AML-193 (cell line): Measurements from ENCODE around the gene SLIT1.

ENCODE experiments used
- DNase-seq, 2 experiments: peaks; one replicate each; lab custom pipeline; 2025; lab: John Stamatoyannopoulos, UW

SLIT1 gene

GRCh38 chr10:97063983-97064837, 121.5 kb downstream of the SLIT1 start:
- DNase-seq: no peak

DNA sequence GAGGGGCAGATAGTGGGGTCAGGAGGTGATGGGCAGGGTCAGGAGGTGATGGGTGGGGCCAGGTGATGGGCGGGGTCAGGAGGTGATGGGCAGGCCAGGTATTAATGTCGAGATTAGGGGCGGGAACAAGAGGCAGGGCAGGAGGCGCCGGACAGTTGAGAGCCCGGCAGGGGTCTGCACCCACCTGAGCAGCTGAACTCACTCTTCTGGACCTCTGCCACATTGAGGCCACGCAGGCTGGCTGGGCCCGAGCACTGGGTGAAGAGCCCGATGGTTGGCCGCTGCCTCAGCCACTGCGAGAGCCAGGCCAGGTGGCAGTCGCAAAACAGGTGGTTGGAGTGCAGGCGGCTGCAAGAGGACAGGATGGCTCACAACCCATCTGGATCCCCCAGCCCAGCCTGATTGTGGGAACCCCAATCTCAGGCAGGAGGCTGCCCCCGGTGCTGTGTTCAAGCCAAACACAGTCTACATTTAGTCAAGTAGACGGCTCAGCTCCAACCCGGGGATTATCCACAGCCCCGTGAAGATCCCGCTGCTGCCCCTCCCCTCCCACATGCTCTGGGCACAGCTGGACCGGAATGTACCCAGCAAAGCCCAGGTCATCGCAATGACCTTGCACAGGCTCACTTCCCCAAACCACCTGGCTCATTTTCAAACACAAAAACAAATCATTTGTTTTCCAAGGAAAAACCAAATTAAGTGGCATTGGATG, 122.3 kb downstream of the SLIT1 start:
- DNase-seq: no peak

DNA sequence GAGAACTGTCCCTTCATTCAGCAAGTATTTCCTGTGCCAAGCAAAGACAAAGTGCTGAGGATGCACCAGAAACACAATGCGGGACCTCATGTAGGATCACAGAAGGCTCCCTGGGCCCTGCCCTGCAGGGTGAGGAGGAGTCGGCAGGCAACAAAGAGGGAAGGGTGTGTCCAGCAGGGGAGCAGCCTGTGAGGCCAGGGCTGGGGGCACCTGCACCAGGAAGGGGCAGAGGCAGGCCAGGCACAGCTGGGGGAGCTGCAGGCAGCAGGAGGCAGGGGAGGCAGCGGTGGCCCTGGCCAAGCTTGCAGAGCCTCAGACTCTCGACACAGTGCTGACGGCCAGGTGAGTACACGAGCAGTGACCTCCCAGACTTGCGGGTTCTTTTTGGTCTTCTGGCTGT, 123.3 kb downstream of the SLIT1 start:
- DNase-seq: no peak

- no peak for DNase-seq
Measured at GRCh38 chr10:97062046-97062445, 123.7 kb downstream of the SLIT1 start.

- DNase-seq: no peak
Measured at GRCh38 chr10:97061423-97061822, 124.3 kb downstream of the SLIT1 start.

- no peak for DNase-seq
Measured at GRCh38 chr10:97060441-97061084, 125.2 kb downstream of the SLIT1 start.

DNA sequence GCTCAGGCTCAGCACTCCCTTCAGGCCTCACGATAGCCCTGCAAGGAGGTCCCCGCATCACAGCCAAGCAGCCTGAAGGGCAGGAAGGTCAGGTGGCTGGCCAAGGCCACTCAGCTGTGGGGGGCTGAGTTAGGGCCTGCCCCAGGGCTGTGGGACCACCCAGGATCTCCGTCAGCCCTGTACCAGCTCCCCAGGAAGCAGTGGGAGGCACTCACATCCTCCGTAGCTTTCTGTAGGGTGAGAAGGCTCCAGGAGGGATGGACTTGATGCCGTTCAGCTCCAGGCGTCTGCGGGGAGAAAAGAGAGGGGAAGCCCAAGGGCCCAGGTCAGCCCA, 125.9 kb downstream of the SLIT1 start:
- DNase-seq: no peak

- DNase-seq: no peak
Measured at GRCh38 chr10:97059006-97059871, 126.5 kb downstream of the SLIT1 start.

GRCh38 chr10:97058521-97058920, 127.2 kb downstream of the SLIT1 start:
- DNase-seq: no peak

- DNase-seq: no peak
Measured at GRCh38 chr10:97057491-97058235, 128.1 kb downstream of the SLIT1 start.

DNA sequence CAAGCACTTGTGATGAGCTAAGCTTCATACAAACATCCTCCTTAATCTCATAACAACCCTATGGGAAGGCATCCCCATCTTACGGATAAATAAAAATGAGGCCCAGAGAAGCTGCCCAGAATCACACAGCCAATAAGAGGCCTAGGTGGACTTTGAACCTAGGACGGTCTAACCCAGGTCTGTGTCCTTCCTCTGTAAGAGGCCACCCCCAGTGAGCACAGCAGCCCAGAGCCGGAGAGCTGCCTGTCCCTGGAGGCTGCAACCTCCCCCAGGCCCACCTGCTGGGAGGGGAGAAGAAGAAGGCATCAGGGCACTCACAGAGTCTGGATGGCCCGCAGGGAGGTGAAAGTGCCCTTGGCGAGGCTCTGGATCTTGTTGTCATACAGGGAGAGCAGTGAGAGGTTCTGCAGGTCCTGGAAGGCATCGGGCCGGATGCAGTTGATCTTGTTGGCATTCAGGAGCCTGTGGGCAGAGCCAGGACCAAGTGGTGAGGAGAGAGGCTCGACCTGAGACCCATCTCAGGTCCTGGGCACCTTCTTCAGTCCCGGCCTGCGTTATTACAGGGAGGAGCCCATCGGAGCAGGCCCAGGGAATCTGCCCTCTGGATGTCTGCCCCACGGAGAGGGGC, 129.6 kb downstream of the SLIT1 start:
- DNase-seq: no peak

GRCh38 chr10:97053276-97053675, 132.5 kb downstream of the SLIT1 start:
- DNase-seq: no peak

- DNase-seq: no peak
Measured at GRCh38 chr10:97050956-97051496, 134.7 kb downstream of the SLIT1 start.

DNA sequence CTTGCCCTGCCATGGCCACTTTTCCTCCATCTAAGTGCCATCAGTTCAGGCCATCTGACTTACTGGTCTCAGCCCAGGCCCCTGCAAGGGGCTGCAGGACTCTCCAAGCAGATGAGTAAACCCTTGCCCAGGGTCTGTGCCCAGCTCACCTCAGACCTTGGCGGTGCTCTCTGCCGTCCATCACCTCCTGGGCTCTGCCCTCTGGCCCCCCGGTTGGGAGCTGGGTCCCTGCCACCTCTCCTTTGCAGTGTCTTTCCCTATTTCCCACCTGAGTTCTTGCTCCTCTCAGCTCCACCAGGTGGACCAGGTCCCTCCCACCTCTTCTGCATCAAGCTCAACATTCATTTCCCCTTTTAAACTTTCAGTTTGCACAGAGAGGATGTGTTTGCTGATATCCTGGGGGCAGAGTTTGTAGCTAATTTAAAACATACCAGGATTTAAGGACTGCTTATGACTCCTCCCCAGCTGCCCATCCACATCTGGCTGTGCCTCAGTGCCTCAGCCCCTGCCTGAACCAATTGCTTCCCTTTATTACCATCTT, 135.5 kb downstream of the SLIT1 start:
- DNase-seq: no peak

GRCh38 chr10:97049670-97050069, 136.1 kb downstream of the SLIT1 start:
- no peak for DNase-seq

DNA sequence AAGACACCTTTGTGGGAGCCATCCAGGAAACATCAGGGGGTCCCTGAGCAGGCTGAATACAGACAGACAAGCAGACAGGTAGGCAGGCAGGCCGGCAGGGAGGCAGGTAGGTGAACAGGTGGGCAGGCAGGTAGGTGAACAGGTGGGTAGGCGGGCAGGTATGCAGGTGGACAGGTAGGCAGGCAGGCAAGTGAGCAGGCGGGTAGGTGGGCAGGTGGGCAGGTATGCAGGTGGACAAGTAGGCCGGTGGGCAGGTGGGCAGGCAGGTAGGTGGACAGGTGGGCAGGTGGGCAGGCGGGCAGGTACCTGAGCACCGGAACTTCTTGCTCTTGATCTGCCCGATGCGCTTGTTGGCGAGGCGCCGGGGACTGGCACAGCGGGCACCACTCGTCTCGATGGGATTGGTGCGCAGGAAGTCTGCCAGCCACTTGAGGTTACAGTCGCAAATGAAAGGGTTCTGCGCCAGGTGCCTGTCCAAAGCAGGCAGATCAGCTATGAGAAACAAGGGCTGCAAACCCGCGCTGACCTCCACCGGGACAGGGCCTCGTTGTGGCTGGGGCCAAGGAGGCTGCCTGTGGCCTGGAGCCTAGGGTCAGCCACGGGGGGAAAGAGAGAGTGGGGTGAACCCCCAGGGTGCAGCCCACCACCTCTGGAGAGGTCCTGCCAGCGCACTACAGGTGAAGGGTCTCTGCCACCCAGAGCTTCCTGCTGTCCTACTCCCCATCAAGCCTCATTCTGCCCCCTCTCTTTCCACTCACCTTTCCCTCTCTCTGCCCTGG, 136.9 kb downstream of the SLIT1 start:
- no peak for DNase-seq

- no peak for DNase-seq
Measured at GRCh38 chr10:97047788-97048187, 138.0 kb downstream of the SLIT1 start.

DNA sequence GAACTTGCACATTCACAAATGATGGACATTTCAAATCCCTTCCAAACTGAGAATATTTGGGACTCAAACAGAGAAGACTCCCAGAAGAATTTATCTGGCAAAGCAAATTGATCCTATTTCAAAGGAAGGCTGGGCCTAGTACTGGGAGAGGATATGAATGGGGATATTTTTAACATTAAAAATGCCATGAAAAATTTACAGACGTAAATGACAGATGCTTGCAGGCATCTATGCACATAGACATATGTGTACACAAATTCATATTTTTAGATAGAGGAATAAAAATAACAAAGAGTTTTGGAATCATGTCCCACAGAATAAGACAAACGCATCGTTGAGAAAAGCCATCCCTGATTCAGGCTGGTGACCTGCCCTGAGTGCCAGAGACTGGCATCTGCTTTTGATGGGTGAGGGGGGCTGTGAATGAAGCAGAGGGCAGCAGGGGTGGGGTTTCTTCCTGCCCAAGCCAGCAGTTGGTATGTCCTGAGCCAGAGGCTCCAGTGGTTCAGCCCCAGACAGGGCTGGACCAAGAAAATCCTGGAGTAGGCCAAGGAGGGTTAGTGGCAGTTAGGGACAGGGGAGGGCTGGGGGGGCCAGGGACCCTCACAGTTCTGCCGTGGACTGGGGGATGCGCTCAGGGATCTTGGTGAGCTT, 138.5 kb downstream of the SLIT1 start:
- no peak for DNase-seq
